Activated naive CD4-positive, alpha-beta T cell treated with anti-CD3 and anti-CD28 coated beads, Interleukin-2, amount 50 U/mL, for 24 hours (primary cell): ENCODE data around the gene IMMP2L.
"Not testable (repeated sequence)": the region's sequence is repeated elsewhere in the genome, so short reads cannot be mapped to it uniquely, and the experiment has no call there.

Experiments
- H3K27ac Mint-ChIP-seq: one replicate; pipeline ENCODE4 v1.8.0; 2021; ENCODE audit warnings: mild to moderate bottlenecking, mixed read lengths
- H3K27me3 Mint-ChIP-seq: one replicate; pipeline ENCODE4 v1.8.0; 2021; ENCODE audit warnings: mixed read lengths
- H3K36me3 Mint-ChIP-seq: one replicate; pipeline ENCODE4 v1.8.0; 2021; ENCODE audit warnings: mixed read lengths
- H3K4me1 Mint-ChIP-seq: one replicate; pipeline ENCODE4 v1.8.0; 2021; ENCODE audit warnings: mixed read lengths
- H3K4me3 Mint-ChIP-seq: one replicate; pipeline ENCODE4 v1.8.0; 2021; ENCODE audit warnings: mild to moderate bottlenecking, mixed read lengths
- H3K9me3 Mint-ChIP-seq: one replicate; pipeline ENCODE4 v1.8.0; 2021; ENCODE audit warnings: mixed read lengths

IMMP2L gene

GRCh38 chr7:111072658-111073057, 489.6 kb downstream of the IMMP2L start:
- not testable (repeated sequence) for H3K27ac Mint-ChIP-seq, H3K4me3 Mint-ChIP-seq, H3K27me3 Mint-ChIP-seq, H3K36me3 Mint-ChIP-seq
- H3K4me1 Mint-ChIP-seq, result peaks cover 81% of the 10 kb centered on the region
- H3K9me3 Mint-ChIP-seq, result peaks cover 13% of the 10 kb centered on the region

GRCh38 chr7:111071556-111071955, 490.7 kb downstream of the IMMP2L start:
- peaks cover 12% of the 10 kb centered on the region for H3K36me3 Mint-ChIP-seq
- H3K4me1 Mint-ChIP-seq, result peaks cover 77% of the 10 kb centered on the region
- no peaks in the 10 kb centered on the region for H3K27me3 Mint-ChIP-seq
- peaks cover 13% of the 10 kb centered on the region for H3K9me3 Mint-ChIP-seq
- peak overlapping the region; percentile 71 for H3K27ac Mint-ChIP-seq
- no peak overlapping the region for H3K4me3 Mint-ChIP-seq

GRCh38 chr7:111068618-111069017, 493.7 kb downstream of the IMMP2L start:
- no peak overlapping the region for H3K4me3 Mint-ChIP-seq
- peaks cover 15% of the 10 kb centered on the region for H3K9me3 Mint-ChIP-seq
- no peak overlapping the region for H3K27ac Mint-ChIP-seq
- peaks cover 50% of the 10 kb centered on the region for H3K4me1 Mint-ChIP-seq
- peaks cover 7% of the 10 kb centered on the region for H3K36me3 Mint-ChIP-seq
- H3K27me3 Mint-ChIP-seq, result no peaks in the 10 kb centered on the region

GRCh38 chr7:111067682-111068081, 494.6 kb downstream of the IMMP2L start:
- Mint-ChIP-seq H3K9me3 (peaks cover 19% of the 10 kb centered on the region), H3K36me3 (peaks cover 10% of the 10 kb centered on the region), H3K4me3 (no peak overlapping the region), H3K4me1 (peaks cover 42% of the 10 kb centered on the region), H3K27me3 (no peaks in the 10 kb centered on the region), H3K27ac (peak overlapping the region; percentile 33)

GRCh38 chr7:111067251-111067650, 495.0 kb downstream of the IMMP2L start:
- Mint-ChIP-seq H3K27me3 (no peaks in the 10 kb centered on the region), H3K4me3 (no peak overlapping the region), H3K27ac (peak overlapping the region; percentile 59), H3K36me3 (peaks cover 10% of the 10 kb centered on the region), H3K9me3 (peaks cover 23% of the 10 kb centered on the region), H3K4me1 (peaks cover 40% of the 10 kb centered on the region)

GRCh38 chr7:111063166-111063565, 499.1 kb downstream of the IMMP2L start:
- peaks cover 16% of the 10 kb centered on the region for H3K36me3 Mint-ChIP-seq
- no peak overlapping the region for H3K4me3 Mint-ChIP-seq
- no peaks in the 10 kb centered on the region for H3K27me3 Mint-ChIP-seq
- no peak overlapping the region for H3K27ac Mint-ChIP-seq
- H3K9me3 Mint-ChIP-seq, result peaks cover 29% of the 10 kb centered on the region
- H3K4me1 Mint-ChIP-seq, result peaks cover 15% of the 10 kb centered on the region

- Mint-ChIP-seq H3K9me3 (peaks cover 22% of the 10 kb centered on the region), H3K36me3 (peaks cover 15% of the 10 kb centered on the region), H3K27ac (no peak overlapping the region), H3K27me3 (no peaks in the 10 kb centered on the region), H3K4me1 (peaks cover 28% of the 10 kb centered on the region), H3K4me3 (no peak overlapping the region)
These were observed 502.5 kb downstream of the IMMP2L start for GRCh38 chr7:111059833-111060232.

- H3K27me3 Mint-ChIP-seq, result no peaks in the 10 kb centered on the region
- peak overlapping the region; percentile 3 for H3K27ac Mint-ChIP-seq
- peaks cover 50% of the 10 kb centered on the region for H3K4me1 Mint-ChIP-seq
- no peak overlapping the region for H3K4me3 Mint-ChIP-seq
- H3K9me3 Mint-ChIP-seq, result peaks cover 12% of the 10 kb centered on the region
- H3K36me3 Mint-ChIP-seq, result peaks cover 8% of the 10 kb centered on the region
These were observed 505.2 kb downstream of the IMMP2L start for GRCh38 chr7:111057066-111057465.

- Mint-ChIP-seq H3K27me3 (no peaks in the 10 kb centered on the region), H3K9me3 (peaks cover 7% of the 10 kb centered on the region), H3K4me3 (no peak overlapping the region), H3K4me1 (peaks cover 51% of the 10 kb centered on the region), H3K27ac (no peak overlapping the region), H3K36me3 (peaks cover 2% of the 10 kb centered on the region)
These were observed 505.9 kb downstream of the IMMP2L start for GRCh38 chr7:111056371-111056770.

GRCh38 chr7:111053035-111053434, 509.3 kb downstream of the IMMP2L start:
- Mint-ChIP-seq H3K4me1 (peaks cover 53% of the 10 kb centered on the region), H3K36me3 (peaks cover 2% of the 10 kb centered on the region), H3K4me3 (no peak overlapping the region), H3K9me3 (peaks cover 7% of the 10 kb centered on the region), H3K27ac (no peak overlapping the region), H3K27me3 (no peaks in the 10 kb centered on the region)

- Mint-ChIP-seq H3K4me3 (no peak overlapping the region), H3K9me3 (peaks cover 7% of the 10 kb centered on the region), H3K4me1 (peaks cover 44% of the 10 kb centered on the region), H3K27me3 (no peaks in the 10 kb centered on the region), H3K27ac (no peak overlapping the region), H3K36me3 (peaks cover 5% of the 10 kb centered on the region)
These were observed 510.5 kb downstream of the IMMP2L start for GRCh38 chr7:111051832-111052231.

- Mint-ChIP-seq H3K4me3 (no peak overlapping the region), H3K27ac (no peak overlapping the region), H3K36me3 (peaks cover 5% of the 10 kb centered on the region), H3K27me3 (no peaks in the 10 kb centered on the region), H3K9me3 (peaks cover 7% of the 10 kb centered on the region), H3K4me1 (peaks cover 40% of the 10 kb centered on the region)
These were observed 511.3 kb downstream of the IMMP2L start for GRCh38 chr7:111050875-111051416.

- Mint-ChIP-seq H3K4me1 (peaks cover 41% of the 10 kb centered on the region), H3K27ac (no peak overlapping the region)
These were observed 512.2 kb downstream of the IMMP2L start for GRCh38 chr7:111049971-111050680.

GRCh38 chr7:111047595-111047994, 514.7 kb downstream of the IMMP2L start:
- H3K27ac Mint-ChIP-seq, result no peak overlapping the region
- no peaks in the 10 kb centered on the region for H3K27me3 Mint-ChIP-seq
- H3K4me1 Mint-ChIP-seq, result peaks cover 34% of the 10 kb centered on the region
- no peak overlapping the region for H3K4me3 Mint-ChIP-seq
- peaks cover 4% of the 10 kb centered on the region for H3K9me3 Mint-ChIP-seq
- peaks cover 2% of the 10 kb centered on the region for H3K36me3 Mint-ChIP-seq

More at GRCh38 chr7:111049971-111050680, 512.2 kb downstream of the IMMP2L start:
- no peak overlapping the region for H3K4me3 Mint-ChIP-seq
- H3K9me3 Mint-ChIP-seq, result peaks cover 7% of the 10 kb centered on the region
- H3K36me3 Mint-ChIP-seq, result peaks cover 2% of the 10 kb centered on the region
- no peaks in the 10 kb centered on the region for H3K27me3 Mint-ChIP-seq

- Mint-ChIP-seq H3K4me3 (no peak overlapping the region), H3K36me3 (peaks cover 2% of the 10 kb centered on the region), H3K4me1 (peaks cover 31% of the 10 kb centered on the region), H3K27me3 (no peaks in the 10 kb centered on the region), H3K27ac (no peak overlapping the region), H3K9me3 (no peaks in the 10 kb centered on the region)
These were observed 516.8 kb downstream of the IMMP2L start for GRCh38 chr7:111045449-111045848.

- peaks cover 2% of the 10 kb centered on the region for H3K36me3 Mint-ChIP-seq
- peaks cover 28% of the 10 kb centered on the region for H3K4me1 Mint-ChIP-seq
- peak overlapping the region; percentile 27 for H3K27ac Mint-ChIP-seq
- H3K4me3 Mint-ChIP-seq, result no peak overlapping the region
- H3K9me3 Mint-ChIP-seq, result no peaks in the 10 kb centered on the region
- H3K27me3 Mint-ChIP-seq, result no peaks in the 10 kb centered on the region
These were observed 518.7 kb downstream of the IMMP2L start for GRCh38 chr7:111043561-111043960.
